Ovary (tissue), 3 donors: ENCODE measurements around the gene HBA2.

Source experiments
- POLR2A ChIP-seq: fragments of 450-650 bp; IDR thresholded peaks from one replicate; pipeline ENCODE4 v1.6.1; 2017; ENCODE audit warnings: antibody characterized with exemption, mild to moderate bottlenecking, moderate library complexity
- TF ChIP-seq, protein P1 (sequence below), 3 donors: fragments of 450-650 bp in 2 of 3; fragments of 200-600 bp in 1 of 3; IDR thresholded peaks; one replicate each; pipeline versions ENCODE4 v1.5.1 to v1.8.0; 2016 to 2022; ENCODE audit warnings: antibody characterized with exemption in 3 of 3, mild to moderate bottlenecking in 1 of 3
- donor health status: DM: no; HTN: no; CAD: no.

DNA sequence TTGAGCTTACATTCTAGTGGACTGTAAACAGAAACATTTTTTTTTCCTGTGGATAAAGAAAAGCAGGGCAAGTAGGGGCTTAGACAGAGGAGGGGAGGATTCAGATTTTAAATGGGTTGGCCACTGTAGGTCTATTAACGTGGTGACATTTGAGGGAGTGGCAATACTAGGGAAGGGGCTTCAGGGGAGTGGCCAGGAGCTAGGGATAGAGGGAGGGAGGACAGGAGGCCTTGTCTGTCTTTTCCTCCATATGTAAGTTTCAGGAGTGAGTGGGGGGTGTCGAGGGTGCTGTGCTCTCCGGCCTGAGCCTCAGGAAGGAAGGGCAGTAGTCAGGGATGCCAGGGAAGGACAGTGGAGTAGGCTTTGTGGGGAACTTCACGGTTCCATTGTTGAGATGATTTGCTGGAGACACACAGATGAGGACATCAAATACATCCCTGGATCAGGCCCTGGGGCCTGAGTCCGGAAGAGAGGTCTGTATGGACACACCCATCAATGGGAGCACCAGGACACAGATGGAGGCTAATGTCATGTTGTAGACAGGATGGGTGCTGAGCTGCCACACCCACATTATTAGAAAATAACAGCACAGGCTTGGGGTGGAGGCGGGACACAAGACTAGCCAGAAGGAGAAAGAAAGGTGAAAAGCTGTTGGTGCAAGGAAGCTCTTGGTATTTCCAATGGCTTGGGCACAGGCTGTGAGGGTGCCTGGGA lies 13.4 kb upstream of the HBA2 start:
- TF ChIP-seq, protein P1, sequence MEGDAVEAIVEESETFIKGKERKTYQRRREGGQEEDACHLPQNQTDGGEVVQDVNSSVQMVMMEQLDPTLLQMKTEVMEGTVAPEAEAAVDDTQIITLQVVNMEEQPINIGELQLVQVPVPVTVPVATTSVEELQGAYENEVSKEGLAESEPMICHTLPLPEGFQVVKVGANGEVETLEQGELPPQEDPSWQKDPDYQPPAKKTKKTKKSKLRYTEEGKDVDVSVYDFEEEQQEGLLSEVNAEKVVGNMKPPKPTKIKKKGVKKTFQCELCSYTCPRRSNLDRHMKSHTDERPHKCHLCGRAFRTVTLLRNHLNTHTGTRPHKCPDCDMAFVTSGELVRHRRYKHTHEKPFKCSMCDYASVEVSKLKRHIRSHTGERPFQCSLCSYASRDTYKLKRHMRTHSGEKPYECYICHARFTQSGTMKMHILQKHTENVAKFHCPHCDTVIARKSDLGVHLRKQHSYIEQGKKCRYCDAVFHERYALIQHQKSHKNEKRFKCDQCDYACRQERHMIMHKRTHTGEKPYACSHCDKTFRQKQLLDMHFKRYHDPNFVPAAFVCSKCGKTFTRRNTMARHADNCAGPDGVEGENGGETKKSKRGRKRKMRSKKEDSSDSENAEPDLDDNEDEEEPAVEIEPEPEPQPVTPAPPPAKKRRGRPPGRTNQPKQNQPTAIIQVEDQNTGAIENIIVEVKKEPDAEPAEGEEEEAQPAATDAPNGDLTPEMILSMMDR (IDR thresholded peaks at IDR 0.05) = no peak
- TF ChIP-seq POLR2A = no peak
